Smooth muscle cell (in vitro differentiated cells): ENCODE results near the gene ORMDL1. TPM values are rescaled to one million over a fixed set of nuclear protein-coding genes. Genes with fewer than 3 reads are reported as not detected.

Experiments used
- DNase-seq: peaks from one replicate; lab custom pipeline; 2025; ENCODE audit not compliant: unreplicated experiment; lab: John Stamatoyannopoulos, UW
- H2AFZ ChIP-seq: fragments of 200-600 bp; sonication (generic); 2 replicates; pipeline ENCODE4 v1.6.0; 2016; ENCODE audit warnings: antibody characterized with exemption, low read depth, mild to moderate bottlenecking
- H3F3A ChIP-seq: fragments of 200-600 bp; sonication (generic); 2 replicates; pipeline ENCODE4 v1.6.0; 2017; ENCODE audit warnings: antibody characterized with exemption, low read depth
- H3K27ac ChIP-seq: fragments of 200-600 bp; sonication (generic); 2 replicates; pipeline ENCODE4 v1.5.1; 2016; ENCODE audit warnings: low read depth, mild to moderate bottlenecking
- H3K27me3 ChIP-seq: fragments of 200-600 bp; sonication (generic); 2 replicates; pipeline ENCODE4 v1.6.1; 2016; ENCODE audit warnings: low read depth, mild to moderate bottlenecking
- H3K36me3 ChIP-seq: fragments of 200-600 bp; sonication (generic); 2 replicates; pipeline ENCODE4 v1.5.1; 2016; ENCODE audit warnings: low read depth
- H3K4me1 ChIP-seq: fragments of 200-600 bp; sonication (generic); 2 replicates; pipeline ENCODE4 v1.5.1; 2016; ENCODE audit warnings: low read depth
- H3K4me2 ChIP-seq: fragments of 200-600 bp; sonication (generic); 2 replicates; pipeline ENCODE4 v1.6.0; 2016; ENCODE audit warnings: mild to moderate bottlenecking
- H3K4me3 ChIP-seq: fragments of 200-600 bp; sonication (generic); 2 replicates; pipeline ENCODE4 v1.5.1; 2016; ENCODE audit warnings: mild to moderate bottlenecking
- H3K79me2 ChIP-seq: fragments of 200-600 bp; sonication (generic); 2 replicates; pipeline ENCODE4 v1.6.0; 2016; ENCODE audit warnings: low read depth, mild to moderate bottlenecking
- H3K9ac ChIP-seq: fragments of 200-600 bp; sonication (generic); 2 replicates; pipeline ENCODE4 v1.6.0; 2016; ENCODE audit warnings: low read depth
- H3K9me3 ChIP-seq: fragments of 200-600 bp; sonication (generic); replicated peaks from 2 replicates; pipeline ENCODE4 v1.5.1; 2016; ENCODE audit warnings: low read depth
- H4K20me1 ChIP-seq: fragments of 200-600 bp; sonication (generic); 2 replicates; pipeline ENCODE4 v1.6.0; 2016; ENCODE audit warnings: low read depth
- CTCF ChIP-seq: fragments of 200-600 bp; sonication (generic); IDR thresholded peaks from 2 replicates; pipeline ENCODE4 v1.5.1; 2017; ENCODE audit warnings: borderline replicate concordance, mild to moderate bottlenecking, antibody characterized with exemption; ENCODE audit not compliant: insufficient read depth, poor library complexity, severe bottlenecking
- WGBS: methylation state at CpG from one replicate; pipeline ENCODE4 v1.1.7; 2016; ENCODE audit warnings: low lambda C conversion rate; 5-methylcytosine and 5-hydroxymethylcytosine counted together
- polyA plus RNA-seq: library from polyadenylated mRNA; unstranded; fragments of >200 nt; fragmentation: Nextera tagmentation; extraction: Ambion mirVana; gene quantifications from 2 replicates; pipeline ENCODE4 v1.2.1, GENCODE V29; 2016
- total RNA-seq: library from RNA; depleted of rRNA; stranded (reverse); fragments of >200 nt; gene quantifications from 2 replicates; pipeline ENCODE4 v1.2.3, GENCODE V29; 2014

ORMDL1 gene
- total and polyA plus RNA-seq, 2 experiments from 2014 or later = 47.3 to 60.2 TPM

GRCh38 chr2:189756311-189756952 lies 27.7 kb downstream of the ORMDL1 start:
- H3K9me3 ChIP-seq = no peaks in the 10 kb centered on the region
- H3K27ac ChIP-seq = no peak overlapping the region

DNA sequence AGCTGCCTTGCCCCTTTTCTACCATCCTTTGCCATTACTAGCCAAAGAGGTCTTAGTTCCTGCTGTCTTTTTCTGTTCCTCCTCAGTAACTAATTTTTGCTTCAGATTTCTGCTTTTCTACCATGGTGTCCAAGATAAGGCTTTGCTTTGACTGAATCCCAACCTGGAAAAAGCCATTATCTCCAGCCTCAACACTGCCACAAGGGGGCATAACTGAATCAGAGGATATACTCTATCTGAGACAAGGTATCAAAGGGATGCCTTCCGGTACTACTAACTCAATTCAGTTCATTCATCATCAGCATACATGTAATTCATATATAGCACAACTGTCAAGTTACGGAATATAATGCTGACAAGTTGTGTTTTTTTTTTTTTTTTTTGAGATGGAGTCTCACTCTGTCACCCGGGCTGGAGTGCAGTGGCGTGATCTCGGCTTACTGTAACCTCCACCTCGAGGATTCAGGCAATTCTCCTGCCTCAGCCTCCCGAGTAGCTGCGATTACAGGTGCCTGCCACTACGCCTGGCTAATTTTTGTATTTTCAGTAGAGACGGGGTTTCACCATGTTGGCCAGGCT lies 33.0 kb downstream of the ORMDL1 start:
- Histone ChIP-seq H3F3A (no peaks in the 10 kb centered on the region), H3K4me3 (no peak overlapping the region), H4K20me1 (no peaks in the 10 kb centered on the region), H3K9ac (no peak overlapping the region), H3K27ac (no peak overlapping the region), H3K4me1 (no peaks in the 10 kb centered on the region), H3K4me2 (no peak overlapping the region), H3K79me2 (no peaks in the 10 kb centered on the region), H3K36me3 (peaks cover 12% of the 10 kb centered on the region), H3K27me3 (no peaks in the 10 kb centered on the region), H3K9me3 (no peaks in the 10 kb centered on the region), H2AFZ (no peak overlapping the region)
- WGBS = 86% methylated on average over 10 of the region's 10 CpGs
- TF ChIP-seq CTCF = peak; percentile 47
- no peak for DNase-seq

More at GRCh38 chr2:189756311-189756952, 27.7 kb downstream of the ORMDL1 start:
- Histone ChIP-seq H3K4me3 (no peak overlapping the region), H4K20me1 (no peaks in the 10 kb centered on the region), H3K4me2 (no peak overlapping the region), H3K36me3 (peaks cover 12% of the 10 kb centered on the region), H2AFZ (no peak overlapping the region), H3F3A (no peaks in the 10 kb centered on the region), H3K27me3 (no peaks in the 10 kb centered on the region), H3K9ac (no peak overlapping the region), H3K4me1 (no peaks in the 10 kb centered on the region), H3K79me2 (no peaks in the 10 kb centered on the region)
- no peak for TF ChIP-seq CTCF
- no peak for DNase-seq
- WGBS = 94% methylated on average over 2 of the region's 2 CpGs

DNA sequence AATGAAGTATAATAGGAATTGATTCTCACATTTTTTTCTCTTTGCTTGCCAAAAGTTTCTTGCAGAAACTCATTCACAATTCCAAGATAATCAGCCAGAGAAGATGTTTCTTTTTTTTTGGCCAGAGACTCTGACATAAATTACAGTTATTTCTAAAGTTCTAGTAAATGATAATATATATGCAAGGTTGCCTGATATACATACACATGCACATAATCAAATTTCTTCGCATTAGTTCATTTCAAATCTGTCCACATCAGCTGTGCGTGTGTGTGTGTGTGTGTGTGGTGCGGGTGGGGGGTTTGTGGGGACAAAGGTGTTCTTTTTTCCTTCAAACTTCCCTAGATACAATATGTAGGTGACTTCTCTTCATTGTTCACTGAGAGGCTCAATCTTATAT lies 54.7 kb downstream of the ORMDL1 start:
- DNase-seq = no peak

More for the DNA sequence above, 54.7 kb downstream of the ORMDL1 start:
- no peak overlapping the region for H3K4me2 ChIP-seq
- H2AFZ ChIP-seq = no peak overlapping the region
- H4K20me1 ChIP-seq = no peaks in the 10 kb centered on the region
- no peaks in the 10 kb centered on the region for H3K4me1 ChIP-seq
- H3F3A ChIP-seq = no peaks in the 10 kb centered on the region
- H3K36me3 ChIP-seq = no peaks in the 10 kb centered on the region
- H3K9me3 ChIP-seq = no peaks in the 10 kb centered on the region
- H3K4me3 ChIP-seq = no peak overlapping the region
- no peak overlapping the region for H3K27ac ChIP-seq
- no peak overlapping the region for H3K9ac ChIP-seq
- no peaks in the 10 kb centered on the region for H3K79me2 ChIP-seq
- WGBS = 74% methylated on average over 3 of the region's 3 CpGs
- no peaks in the 10 kb centered on the region for H3K27me3 ChIP-seq
- TF ChIP-seq CTCF = no peak
